Sigmoid colon (tissue), 4 donors: Measurements from ENCODE around the gene RTTN.

Experiments
- POLR2AphosphoS5 ChIP-seq, 4 donors: sonication (generic); formaldehyde crosslinking; IDR thresholded peaks; one replicate each; pipeline ENCODE4 v1.6.1; 2017; ENCODE audit warnings: antibody characterized with exemption in 4 of 4
- TF ChIP-seq, protein P1 (sequence below), 4 experiments: fragments of 450-650 bp in 3 of 4; fragments of 200-600 bp in 1 of 4; IDR thresholded peaks; one replicate each; pipeline ENCODE4 v1.5.1; 2016 to 2019; ENCODE audit warnings: antibody characterized with exemption in 4 of 4, mild to moderate bottlenecking in 3 of 4, moderate library complexity in 2 of 4

DNA sequence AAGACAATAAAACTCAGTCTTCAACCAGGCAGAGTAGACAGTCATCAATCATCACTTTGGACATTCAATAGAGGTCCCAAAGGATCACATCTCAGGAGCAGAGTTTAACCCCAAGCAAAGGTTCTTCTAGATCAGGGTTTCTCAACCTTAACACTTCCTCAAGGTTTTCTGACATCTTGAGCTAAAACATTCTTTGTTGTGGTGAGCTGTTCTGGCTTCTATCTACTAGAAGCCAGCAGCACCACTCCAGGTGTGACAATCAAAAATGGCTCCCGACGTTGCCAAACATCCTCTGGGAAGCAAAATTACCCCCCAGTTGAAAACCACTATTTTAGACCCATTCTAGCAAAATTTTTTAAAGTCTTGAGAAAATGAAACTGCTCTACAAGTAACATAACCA, 22.0 kb downstream of the RTTN start:
- TF ChIP-seq, protein P1, sequence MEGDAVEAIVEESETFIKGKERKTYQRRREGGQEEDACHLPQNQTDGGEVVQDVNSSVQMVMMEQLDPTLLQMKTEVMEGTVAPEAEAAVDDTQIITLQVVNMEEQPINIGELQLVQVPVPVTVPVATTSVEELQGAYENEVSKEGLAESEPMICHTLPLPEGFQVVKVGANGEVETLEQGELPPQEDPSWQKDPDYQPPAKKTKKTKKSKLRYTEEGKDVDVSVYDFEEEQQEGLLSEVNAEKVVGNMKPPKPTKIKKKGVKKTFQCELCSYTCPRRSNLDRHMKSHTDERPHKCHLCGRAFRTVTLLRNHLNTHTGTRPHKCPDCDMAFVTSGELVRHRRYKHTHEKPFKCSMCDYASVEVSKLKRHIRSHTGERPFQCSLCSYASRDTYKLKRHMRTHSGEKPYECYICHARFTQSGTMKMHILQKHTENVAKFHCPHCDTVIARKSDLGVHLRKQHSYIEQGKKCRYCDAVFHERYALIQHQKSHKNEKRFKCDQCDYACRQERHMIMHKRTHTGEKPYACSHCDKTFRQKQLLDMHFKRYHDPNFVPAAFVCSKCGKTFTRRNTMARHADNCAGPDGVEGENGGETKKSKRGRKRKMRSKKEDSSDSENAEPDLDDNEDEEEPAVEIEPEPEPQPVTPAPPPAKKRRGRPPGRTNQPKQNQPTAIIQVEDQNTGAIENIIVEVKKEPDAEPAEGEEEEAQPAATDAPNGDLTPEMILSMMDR (IDR thresholded peaks at IDR 0.05): no peak
- no peak for TF ChIP-seq POLR2AphosphoS5 (IDR thresholded peaks at IDR 0.05)
